AG20443 (cell line): Measurements from ENCODE around the gene PEX1.
"Not testable (repeated sequence)": the region's sequence is repeated elsewhere in the genome, so short reads cannot be mapped to it uniquely, and the experiment has no call there.

ENCODE experiments used
- DNase-seq: peaks from one replicate; pipeline ENCODE4 v3.0.0; 2012; ENCODE audit warnings: low spot score, mixed read lengths

Gene PEX1

DNA sequence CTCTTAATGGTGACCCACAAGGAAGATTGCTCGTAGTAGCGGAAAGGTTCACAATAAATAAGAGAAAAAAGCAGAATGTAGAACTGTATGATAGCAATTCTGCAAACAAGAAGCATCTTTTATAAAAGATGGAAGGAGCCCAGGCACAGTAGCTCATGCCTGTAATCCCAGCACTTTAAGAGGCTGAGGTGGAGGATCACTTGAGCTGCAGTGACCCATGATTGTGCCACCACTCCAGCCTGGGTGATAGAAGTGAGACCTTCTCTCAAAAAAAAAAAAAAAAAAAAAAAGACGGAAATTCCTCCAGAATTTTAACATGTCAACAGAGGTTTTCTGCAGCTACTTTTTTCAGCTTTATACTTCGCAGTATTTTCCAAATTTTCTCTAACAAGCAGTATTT lies 67.8 kb downstream of the PEX1 start:
- no peak for DNase-seq

DNA sequence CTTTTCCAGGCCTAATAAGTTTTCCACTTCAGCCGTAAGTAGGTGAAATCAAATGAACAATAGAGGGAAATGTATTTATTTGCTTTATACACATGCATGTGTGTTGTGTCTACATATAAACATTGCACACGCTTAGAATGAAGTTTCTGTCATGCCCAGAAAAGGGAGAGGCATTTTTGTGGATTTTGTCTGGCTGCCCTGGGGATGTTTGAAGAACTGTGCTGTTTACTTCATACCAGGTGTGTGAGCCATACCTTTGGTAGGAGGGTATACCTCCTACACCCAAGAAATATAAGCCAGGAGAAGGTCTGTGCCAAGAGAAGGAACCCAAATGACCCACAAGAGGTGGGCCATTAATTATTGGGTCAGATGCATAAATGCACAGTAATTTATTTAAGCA lies 68.2 kb downstream of the PEX1 start:
- DNase-seq, result no peak

DNA sequence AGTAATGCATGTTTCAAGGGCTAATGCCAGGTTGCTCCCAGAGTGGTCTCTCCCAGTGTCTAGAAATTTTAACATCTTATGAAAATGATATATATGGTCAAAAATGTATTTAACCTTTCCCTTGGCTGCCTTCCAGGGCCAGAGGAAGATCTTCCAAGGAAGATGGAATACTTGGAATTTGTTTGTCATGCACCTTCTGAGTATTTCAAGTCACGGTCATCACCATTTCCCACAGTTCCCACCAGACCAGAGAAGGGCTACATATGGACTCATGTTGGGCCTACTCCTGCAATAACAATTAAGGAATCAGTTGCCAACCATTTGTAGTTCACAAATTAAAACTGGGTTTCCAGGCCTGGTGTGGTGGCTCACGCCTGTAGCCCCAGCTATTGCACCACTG lies 72.1 kb downstream of the PEX1 start:
- DNase-seq, result no peak

DNA sequence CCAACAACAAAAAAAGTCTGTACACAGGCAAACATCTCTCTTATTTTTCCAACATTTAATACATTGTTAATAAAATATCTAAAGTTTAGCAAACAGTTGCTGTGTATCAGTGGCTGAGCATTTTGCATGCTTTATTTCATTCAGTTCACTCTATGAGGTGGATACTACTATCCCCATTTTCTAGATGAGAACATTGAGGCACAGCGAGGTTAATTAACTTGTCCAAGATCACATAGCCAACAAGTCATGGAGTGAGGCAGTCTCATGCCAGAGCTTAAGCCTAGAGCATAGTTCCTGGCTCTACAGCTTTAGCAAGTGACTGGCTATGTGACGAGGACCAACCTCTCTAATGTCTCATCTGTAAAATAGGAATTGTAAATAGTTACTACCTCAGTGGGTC lies 76.7 kb downstream of the PEX1 start:
- no peak for DNase-seq

DNA sequence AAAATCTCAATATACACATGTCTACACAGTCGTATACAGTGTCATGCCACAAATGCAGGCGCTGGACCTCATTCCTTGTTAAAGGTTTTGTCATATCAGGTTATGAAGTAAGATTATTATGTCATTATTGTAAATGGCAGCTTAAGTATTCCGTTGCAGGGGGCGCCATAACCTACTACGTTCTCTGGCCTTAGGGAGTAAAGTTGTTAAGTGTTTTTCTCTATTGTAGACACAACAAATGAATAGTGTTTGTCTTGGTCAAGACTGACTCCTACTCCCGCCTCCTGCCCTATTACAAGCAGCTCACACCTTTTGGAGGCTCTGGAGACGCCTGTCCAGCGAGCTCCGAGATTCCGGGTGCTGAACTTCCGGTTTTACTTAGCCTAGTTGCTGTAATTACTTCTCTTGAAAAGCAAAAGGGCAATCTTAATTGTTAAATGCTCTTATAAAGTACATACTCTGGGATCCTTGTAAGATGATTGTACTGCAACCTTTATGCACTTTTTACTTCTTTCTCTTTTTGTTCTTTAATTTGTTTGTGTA lies 80.0 kb downstream of the PEX1 start:
- DNase-seq, result peak; percentile 43

DNA sequence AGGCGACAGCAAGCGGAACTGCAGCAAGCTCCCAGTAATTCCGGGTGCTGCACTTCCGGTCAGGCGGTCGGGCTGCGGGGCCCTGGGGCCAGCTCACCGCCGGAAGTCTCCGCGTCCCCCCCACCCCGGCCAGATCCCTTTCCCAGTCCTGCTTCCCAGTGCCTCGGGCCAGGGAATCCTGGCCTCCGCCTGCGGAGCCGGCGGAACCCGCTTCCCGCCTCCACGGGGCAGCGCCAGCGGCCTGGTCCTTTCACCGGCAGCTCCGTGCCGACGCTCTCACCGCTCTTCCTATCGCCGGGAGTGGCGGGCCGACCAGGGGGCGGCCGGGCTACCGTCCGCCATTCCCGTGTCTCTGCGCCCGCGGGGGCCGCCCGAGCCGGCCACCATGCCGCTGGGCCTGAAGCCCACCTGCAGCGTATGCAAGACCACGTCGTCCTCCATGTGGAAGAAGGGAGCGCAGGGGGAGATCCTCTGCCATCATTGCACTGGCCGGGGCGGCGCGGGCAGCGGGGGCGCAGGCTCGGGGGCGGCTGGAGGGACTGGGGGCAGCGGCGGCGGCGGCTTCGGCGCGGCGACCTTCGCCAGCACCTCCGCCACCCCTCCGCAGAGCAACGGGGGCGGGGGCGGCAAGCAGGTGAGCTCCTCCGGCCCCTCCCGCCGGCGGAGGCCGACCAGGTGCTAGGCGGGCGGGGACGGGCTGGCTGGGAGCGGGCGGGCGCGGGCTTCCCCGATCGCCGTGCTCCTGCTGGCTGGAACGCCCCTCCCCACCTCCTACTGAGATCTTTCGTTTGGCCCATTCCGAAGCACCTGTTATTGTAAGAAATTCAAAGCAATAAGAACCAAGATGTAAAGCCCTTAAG lies 80.7 kb downstream of the PEX1 start, which contains the start of gene GATAD1:
GATAD1 (plus strand) TSS at position 138 of the 860 bp plus-strand sequence; CDS start at position 386, 248 bp downstream.
- peak; percentile 99 for DNase-seq

DNA sequence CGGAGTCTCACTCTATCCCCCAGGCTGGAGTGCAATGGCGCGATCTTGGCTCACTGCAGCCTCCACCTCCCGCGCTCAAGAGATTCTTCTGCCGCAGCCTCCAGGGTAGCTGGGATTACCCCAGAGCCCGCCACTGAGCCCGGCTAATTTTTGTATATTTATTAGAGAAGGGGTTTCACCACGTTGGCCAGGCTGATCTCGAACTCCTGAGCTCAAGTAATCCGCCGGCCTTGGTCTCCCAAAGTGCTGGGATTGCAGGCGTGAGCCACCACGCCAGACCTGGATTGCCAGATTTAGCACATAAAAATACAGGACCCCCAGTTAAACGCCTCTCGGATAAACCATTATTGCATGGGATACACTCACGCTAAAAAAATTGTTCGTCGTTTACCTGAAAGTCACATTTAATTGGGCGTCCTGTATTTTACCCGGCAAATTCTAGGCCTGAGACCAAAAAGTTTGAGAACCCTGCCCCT lies 81.4 kb downstream of the PEX1 start:
- no peak for DNase-seq

DNA sequence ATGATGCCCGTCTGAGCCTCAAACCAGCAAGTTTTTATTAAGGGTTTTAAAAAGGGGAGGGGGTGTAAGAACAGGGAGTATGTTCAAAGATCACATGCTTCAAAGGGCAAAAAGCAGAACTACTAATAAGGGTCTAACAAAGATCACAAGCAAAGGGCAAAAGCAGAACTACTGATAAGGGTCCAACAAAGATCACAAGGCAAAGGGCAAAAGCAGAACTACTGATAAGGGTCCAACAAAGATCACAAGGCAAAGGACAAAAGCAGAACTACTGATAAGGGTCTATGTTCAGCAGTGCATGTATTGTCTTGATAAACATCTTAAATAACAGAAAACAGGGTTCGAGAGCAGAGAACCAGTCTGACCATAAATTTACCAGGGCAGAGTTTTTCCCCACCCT lies 85.6 kb downstream of the PEX1 start:
- not testable (repeated sequence) for DNase-seq

DNA sequence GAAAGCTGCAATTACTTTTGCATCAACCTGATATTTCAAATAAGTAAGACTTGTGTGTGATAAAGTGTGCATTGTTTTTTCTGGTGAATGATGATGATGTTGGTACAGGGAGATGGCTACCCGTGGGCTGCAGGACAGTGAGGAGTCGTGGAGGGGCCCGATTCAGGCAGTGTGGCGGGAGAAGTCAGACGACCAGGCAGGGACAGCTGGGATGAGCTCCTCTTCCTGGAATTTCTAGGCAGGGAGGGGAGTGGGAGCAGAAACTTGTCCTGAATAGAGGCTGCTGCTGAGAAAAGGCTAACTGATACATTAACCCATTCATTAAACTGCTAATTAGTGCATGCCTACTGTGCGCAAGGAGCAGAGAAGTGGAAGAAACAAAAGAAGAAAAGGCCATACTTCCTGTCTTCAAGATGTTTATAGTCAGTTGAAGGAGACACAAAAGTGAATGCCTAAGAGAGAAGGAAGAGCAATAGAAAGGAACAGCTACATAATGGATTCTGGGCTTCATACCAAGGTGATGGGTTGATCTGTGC lies 90.3 kb downstream of the PEX1 start:
- DNase-seq, result no peak
